ENCODE results near the gene TUBA1C.
A peak's percentile ranks its signal among the peaks of the same experiment; 100 is the strongest.
"Not testable (repeated sequence)": the region's sequence is repeated elsewhere in the genome, so short reads cannot be mapped to it uniquely, and the experiment has no call there.

TUBA1C gene

GRCh38 chr12:49320411-49321103, 55.7 kb downstream of the TUBA1C start:
- DNase-seq = not testable (repeated sequence)

- no peak for DNase-seq
Measured at GRCh38 chr12:49322367-49322707, 57.5 kb downstream of the TUBA1C start.

- peak; percentile 99 for DNase-seq
Measured at GRCh38 chr12:49322708-49323523, 58.0 kb downstream of the TUBA1C start, which contains the start of gene TROAP. TSS of gene TROAP (plus strand) at chr12:49323255. CDS start at chr12:49323609, 354 bp downstream.

- no peak for DNase-seq
Measured at GRCh38 chr12:49323524-49324097, 58.7 kb downstream of the TUBA1C start.

Measured in amniotic stem cell (primary cell).